ENCODE results near the gene WNK2.

DNA sequence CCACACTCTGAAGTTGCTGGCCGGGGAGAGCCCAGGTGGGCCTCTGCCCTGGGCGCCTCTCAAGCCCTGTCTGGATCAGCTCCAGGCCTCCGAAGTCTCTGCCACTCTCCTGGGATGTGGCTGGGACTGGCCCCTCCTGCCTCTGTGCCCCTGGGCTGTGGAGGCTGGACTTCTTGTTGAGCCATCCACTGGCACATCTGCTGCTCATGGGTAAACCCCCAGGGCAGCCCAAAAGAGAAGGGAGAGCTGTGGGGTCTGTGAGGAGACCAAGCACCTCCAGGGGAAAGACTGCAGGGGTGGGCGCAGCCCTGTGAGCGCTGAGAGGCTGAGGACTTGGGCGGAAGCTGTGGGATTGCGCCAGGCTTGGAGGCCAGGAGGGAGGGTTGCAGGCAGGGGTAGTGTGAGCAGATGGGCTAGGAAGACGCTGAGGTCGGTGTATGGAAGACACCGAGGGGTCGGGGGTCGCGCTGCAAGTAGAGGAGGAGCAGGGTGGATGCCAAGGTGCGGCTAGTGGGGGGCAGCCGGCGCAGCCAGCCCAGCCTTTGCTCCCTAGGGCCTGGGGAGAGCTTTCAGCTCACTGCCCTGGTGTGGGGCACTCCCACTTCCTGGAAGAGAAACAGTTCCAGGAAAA, 118.1 kb downstream of the WNK2 start:
- no peak for TF ChIP-seq CTCF (IDR thresholded peaks at IDR 0.05)
- no peak for TF ChIP-seq POLR2A (IDR thresholded peaks at IDR 0.05)
- no peak for TF ChIP-seq EP300 (IDR thresholded peaks at IDR 0.05)
